Measurements from ENCODE around the gene ACSF2. TPM values are rescaled to one million over a fixed set of nuclear protein-coding genes. Genes with fewer than 3 reads are reported as not detected.

Gene ACSF2
- total RNA-seq, 6 donors from 2014 or later: 52.3 to 239 (median 120) TPM

DNA sequence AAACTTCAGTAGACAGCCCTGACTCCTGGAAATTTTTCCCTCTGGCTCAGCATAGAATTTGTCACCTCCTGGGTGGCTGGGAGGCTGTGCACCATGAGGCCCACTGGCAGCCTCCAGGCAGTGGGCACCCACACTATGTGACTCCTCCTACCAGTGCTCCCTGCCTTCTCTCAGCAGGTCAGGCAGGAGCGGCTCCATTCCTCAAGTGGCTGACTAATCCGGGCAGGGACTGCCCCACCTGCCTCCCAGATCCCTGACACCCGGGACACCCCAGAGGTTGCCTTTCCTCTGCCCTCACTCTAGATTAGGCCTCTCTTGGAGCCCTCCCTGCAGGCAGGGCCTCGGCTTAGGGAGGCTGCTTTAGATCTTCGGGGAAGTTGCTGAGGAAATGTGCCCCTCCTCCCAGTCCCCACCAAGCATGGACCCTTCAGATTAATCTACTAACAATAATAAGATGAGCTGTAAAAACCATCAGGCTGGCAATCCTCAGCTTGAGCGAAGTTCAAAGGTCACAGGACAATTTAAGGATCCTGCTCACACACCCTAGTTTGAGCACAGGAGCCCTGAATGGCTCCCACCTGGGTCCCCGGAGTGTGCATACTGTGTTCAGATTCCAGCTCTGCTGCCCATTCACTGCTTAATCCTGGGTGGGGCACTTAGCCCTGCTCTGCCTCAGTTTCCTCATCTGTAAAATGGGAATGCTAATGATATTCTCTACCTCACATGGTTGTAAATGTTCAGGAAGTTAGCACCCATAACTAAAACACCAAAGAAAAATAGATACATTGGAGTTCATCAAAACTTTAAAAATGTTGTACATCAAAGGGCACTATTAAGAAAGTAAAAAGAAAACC lies 72.2 kb downstream of the ACSF2 start:
- Histone ChIP-seq H3K4me1 (no peaks in the 10 kb centered on the region), H3K4me3 (no peak overlapping the region), H3K27me3 (no peaks in the 10 kb centered on the region), H3K36me3 (no peaks in the 10 kb centered on the region), H3K9me3 (no peaks in the 10 kb centered on the region), H3K27ac (no peak overlapping the region)
- 64 to 67% methylated on average over 5 to 7 of the region's 7 CpGs for WGBS, 2 donors
- ATAC-seq (ENCODE audit: low FRiP score in 2 of 2) (peak in 1 of 2 donors; percentile 51), DNase-seq (peak in 1 of 2 donors; percentile 57)
- TF ChIP-seq CTCF (IDR thresholded peaks at IDR 0.05): no peak
- no peak for TF ChIP-seq POLR2A (IDR thresholded peaks at IDR 0.05)
- no peak for TF ChIP-seq POLR2AphosphoS5 (IDR thresholded peaks at IDR 0.05)
- no peak for TF ChIP-seq EP300 (IDR thresholded peaks at IDR 0.05)

- Histone ChIP-seq H3K36me3 (no peaks in the 10 kb centered on the region), H3K9me3 (no peaks in the 10 kb centered on the region)
Observed at GRCh38 chr17:50499270-50499669, 73.3 kb downstream of the ACSF2 start.

DNA sequence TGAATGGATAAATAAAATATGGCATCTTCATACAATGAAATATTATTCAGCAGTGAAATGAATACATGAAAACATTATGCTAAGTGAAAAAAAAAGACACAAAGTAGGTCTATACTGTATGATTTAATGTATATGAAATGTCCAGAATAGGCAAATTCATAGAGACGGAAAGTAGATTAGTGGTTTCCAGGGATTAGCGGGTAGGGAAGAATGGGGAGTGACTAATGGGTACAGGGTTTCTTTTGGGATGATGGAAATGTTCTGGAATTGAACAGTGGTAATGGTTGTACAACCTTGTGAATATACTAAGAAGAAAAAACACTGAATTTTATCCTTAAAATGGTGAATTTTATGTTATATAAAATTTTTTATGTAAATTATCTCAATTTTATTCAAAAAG lies 73.7 kb downstream of the ACSF2 start:
- Histone ChIP-seq H3K4me3 (no peak overlapping the region), H3K9me3 (no peaks in the 10 kb centered on the region), H3K4me1 (no peaks in the 10 kb centered on the region), H3K27me3 (no peaks in the 10 kb centered on the region), H3K36me3 (no peaks in the 10 kb centered on the region), H3K27ac (no peak overlapping the region)
- ATAC-seq (ENCODE audit: low FRiP score in 2 of 2) (no peak), DNase-seq (no peak)
- 97 to 99% methylated on average over 2 of the region's 2 CpGs for WGBS, 2 donors
- TF ChIP-seq EP300 (IDR thresholded peaks at IDR 0.05): no peak
- no peak for TF ChIP-seq POLR2AphosphoS5 (IDR thresholded peaks at IDR 0.05)
- TF ChIP-seq CTCF (IDR thresholded peaks at IDR 0.05): no peak
- TF ChIP-seq POLR2A (IDR thresholded peaks at IDR 0.05): no peak

More at GRCh38 chr17:50499270-50499669, 73.3 kb downstream of the ACSF2 start:
- TF ChIP-seq POLR2A (IDR thresholded peaks at IDR 0.05): no peak
- no peak for TF ChIP-seq CTCF (IDR thresholded peaks at IDR 0.05)
- TF ChIP-seq EP300 (IDR thresholded peaks at IDR 0.05): no peak
- TF ChIP-seq POLR2AphosphoS5 (IDR thresholded peaks at IDR 0.05): no peak
- no peak for ATAC-seq (ENCODE audit: low FRiP score in 2 of 2)
- no peaks in the 10 kb centered on the region for H3K27me3 ChIP-seq
- DNase-seq: no peak
- no peak overlapping the region for H3K27ac ChIP-seq
- H3K4me3 ChIP-seq: no peak overlapping the region
- H3K4me1 ChIP-seq: no peaks in the 10 kb centered on the region

GRCh38 chr17:50501054-50501453 lies 75.0 kb downstream of the ACSF2 start:
- DNase-seq (no peak), ATAC-seq (ENCODE audit: low FRiP score in 2 of 2) (no peak)
- Histone ChIP-seq H3K4me1 (no peaks in the 10 kb centered on the region), H3K27ac (no peak overlapping the region), H3K36me3 (no peaks in the 10 kb centered on the region), H3K4me3 (no peak overlapping the region), H3K9me3 (no peaks in the 10 kb centered on the region), H3K27me3 (no peaks in the 10 kb centered on the region)
- 39 to 47% methylated on average over 5 of the region's 5 CpGs for WGBS, 2 donors
- peak in 2 of 6 experiments; percentile 17 to 27 for TF ChIP-seq CTCF (IDR thresholded peaks at IDR 0.05)
- TF ChIP-seq POLR2A (IDR thresholded peaks at IDR 0.05): no peak
- no peak for TF ChIP-seq EP300 (IDR thresholded peaks at IDR 0.05)

Measured in upper lobe of left lung (tissue), 6 donors.